Omental fat pad (tissue), 4 donors: ENCODE measurements around the gene MGAT2. TPM values are rescaled to one million over a fixed set of nuclear protein-coding genes. Genes with fewer than 3 reads are reported as not detected.
A peak's percentile ranks its signal among the peaks of the same experiment; 100 is the strongest.

Source experiments
- ATAC-seq: fragments of 150-250 bp; one replicate; pipeline ENCODE4 v1.9.1; 2016; ENCODE audit warnings: mild to moderate bottlenecking, moderate library complexity; ENCODE audit not compliant: low FRiP score
- DNase-seq: peaks from one replicate; pipeline ENCODE4 v3.0.0-alpha.2; 2019; ENCODE audit warnings: low spot score
- CTCF ChIP-seq, 3 donors: fragments of 450-650 bp; IDR thresholded peaks; one replicate each; pipeline ENCODE4 v1.5.1; 2016 to 2017; ENCODE audit warnings: antibody characterized with exemption in 3 of 3, mild to moderate bottlenecking in 3 of 3, moderate library complexity in 2 of 3
- total RNA-seq, 4 donors: library from RNA; depleted of rRNA; stranded (reverse); fragments of >200 nt; gene quantifications; one replicate each; pipeline ENCODE4 v1.1.0, GENCODE V29; 2016

The MGAT2 gene
- total RNA-seq = 10 to 100 TPM; 32.3 to 70.6 (median 36.5) TPM

- DNase-seq = peak; percentile 82
- TF ChIP-seq CTCF (IDR thresholded peaks at IDR 0.05) = no peak
- peak; percentile 100 for ATAC-seq
Observed at GRCh38 chr14:49620182-49621113, at the start of gene MGAT2, which contains the start of gene RPL36AL. MGAT2 (plus strand) TSS chr14:49620799; CDS start chr14:49621269, 470 bp downstream. RPL36AL (minus strand) TSS chr14:49620626; CDS start chr14:49619104, 1,522 bp downstream.

GRCh38 chr14:49574038-49574437 lies 46.6 kb upstream of the MGAT2 start:
- ATAC-seq (no peak), DNase-seq (no peak)
- no peak for TF ChIP-seq CTCF (IDR thresholded peaks at IDR 0.05)

- DNase-seq (no peak), ATAC-seq (no peak)
- TF ChIP-seq CTCF (IDR thresholded peaks at IDR 0.05) = no peak
Observed at GRCh38 chr14:49578141-49578540, 42.5 kb upstream of the MGAT2 start.

- ATAC-seq (no peak), DNase-seq (no peak)
- TF ChIP-seq CTCF (IDR thresholded peaks at IDR 0.05) = no peak
Observed at GRCh38 chr14:49579841-49580240, 40.8 kb upstream of the MGAT2 start.

GRCh38 chr14:49581209-49582112 lies 39.1 kb upstream of the MGAT2 start:
- no peak for DNase-seq
- TF ChIP-seq CTCF (IDR thresholded peaks at IDR 0.05) = no peak
- no peak for ATAC-seq

- DNase-seq = no peak
- TF ChIP-seq CTCF (IDR thresholded peaks at IDR 0.05) = no peak
- ATAC-seq = no peak
Observed at GRCh38 chr14:49582113-49582977, 38.3 kb upstream of the MGAT2 start.
